Measurements from ENCODE around the gene MAD2L2. TPM values are rescaled to one million over a fixed set of nuclear protein-coding genes. Genes with fewer than 3 reads are reported as not detected.

The MAD2L2 gene
- polyA plus RNA-seq, 3 donors = 50.4 to 71.3 (median 57.8) TPM

- Histone ChIP-seq H3K27me3 (ENCODE audit: control insufficient read depth in 2 of 2, insufficient read depth in 2 of 2, low read length in 2 of 2) (peaks cover 0 to 4% of the 10 kb centered on the region in 2 donors), H3K4me2 (replicated peaks; ENCODE audit: extremely low read depth, low read length, poor library complexity, severe bottlenecking) (no peak overlapping the region), H3K9ac (ENCODE audit: insufficient read depth, low read length, poor library complexity, severe bottlenecking) (no peak overlapping the region), H4K20me1 (ENCODE audit: insufficient read depth, low read length) (no peaks in the 10 kb centered on the region), H3K4me3 (replicated peaks in 1 of 3; ENCODE audit: low read depth in 2 of 3, low read length in 3 of 3) (no peak overlapping the region), H3K27ac (ENCODE audit: low read depth in 1 of 2, low read length in 2 of 2) (no peak overlapping the region), H3K36me3 (replicated peaks in 1 of 2; ENCODE audit: control insufficient read depth in 1 of 2, insufficient read depth in 2 of 2, low read length in 2 of 2) (peaks cover 20 to 37% of the 10 kb centered on the region in 2 donors), H2AFZ (ENCODE audit: insufficient read depth, low read depth, low read length, poor library complexity, severe bottlenecking) (no peak overlapping the region), H3K4me1 (ENCODE audit: control insufficient read depth in 1 of 2, insufficient read depth in 2 of 2, low read length in 2 of 2) (peaks cover 11 to 25% of the 10 kb centered on the region in 2 donors), H3K79me2 (ENCODE audit: insufficient read depth, low read length) (peaks cover 6% of the 10 kb centered on the region), H3K9me3 (replicated peaks in 1 of 2; ENCODE audit: control insufficient read depth in 1 of 2, insufficient read depth in 1 of 2, low read length in 2 of 2) (no peaks in the 10 kb centered on the region)
- Mint-ChIP-seq H3K9me3 (no peaks in the 10 kb centered on the region), H3K36me3 (peaks cover 26 to 46% of the 10 kb centered on the region in 2 donors), H3K4me3 (no peak overlapping the region), H3K27me3 (ENCODE audit: low read depth in 3 of 3) (peaks cover 0 to 9% (median 2%) of the 10 kb centered on the region in 3 donors), H3K4me1 (peaks cover 21% of the 10 kb centered on the region), H3K27ac (peak overlapping the region in 1 of 7 donors; percentile 0)
- intact Hi-C loops (cut with micrococcal nuclease) = no loop called here
- no peak for TF ChIP-seq CTCF (IDR thresholded peaks at IDR 0.05)
- DNase-seq = no peak
- WGBS (ENCODE audit: insufficient coverage) = no CpG with 5 or more reads among the region's 2 CpGs
These were observed 2.5 kb downstream of the MAD2L2 start for GRCh38 chr1:11678442-11678841.

- Histone ChIP-seq H3K9me3 (replicated peaks in 1 of 2; ENCODE audit: control insufficient read depth in 1 of 2, insufficient read depth in 1 of 2, low read length in 2 of 2) (no peaks in the 10 kb centered on the region), H2AFZ (ENCODE audit: insufficient read depth, low read depth, low read length, poor library complexity, severe bottlenecking) (no peak overlapping the region), H3K4me2 (replicated peaks; ENCODE audit: extremely low read depth, low read length, poor library complexity, severe bottlenecking) (no peak overlapping the region), H3K36me3 (replicated peaks in 1 of 2; ENCODE audit: control insufficient read depth in 1 of 2, insufficient read depth in 2 of 2, low read length in 2 of 2) (peaks cover 31 to 56% of the 10 kb centered on the region in 2 donors), H3K4me3 (replicated peaks in 1 of 3; ENCODE audit: low read depth in 2 of 3, low read length in 3 of 3) (no peak overlapping the region), H3K4me1 (ENCODE audit: control insufficient read depth in 1 of 2, insufficient read depth in 2 of 2, low read length in 2 of 2) (peaks cover 11 to 24% of the 10 kb centered on the region in 2 donors), H3K9ac (ENCODE audit: insufficient read depth, low read length, poor library complexity, severe bottlenecking) (no peak overlapping the region), H3K79me2 (ENCODE audit: insufficient read depth, low read length) (peaks cover 6% of the 10 kb centered on the region), H3K27ac (ENCODE audit: low read depth in 1 of 2, low read length in 2 of 2) (no peak overlapping the region), H4K20me1 (ENCODE audit: insufficient read depth, low read length) (peaks cover 16% of the 10 kb centered on the region), H3K27me3 (ENCODE audit: control insufficient read depth in 2 of 2, insufficient read depth in 2 of 2, low read length in 2 of 2) (no peaks in the 10 kb centered on the region)
- intact Hi-C loops (cut with micrococcal nuclease) = no loop called here
- DNase-seq = no peak
- Mint-ChIP-seq H3K4me3 (no peak overlapping the region), H3K36me3 (peaks cover 36 to 63% of the 10 kb centered on the region in 2 donors), H3K9me3 (no peaks in the 10 kb centered on the region), H3K4me1 (peaks cover 16% of the 10 kb centered on the region), H3K27ac (peak overlapping the region in 1 of 7 donors; percentile 18), H3K27me3 (ENCODE audit: low read depth in 3 of 3) (peaks cover 0 to 2% (median under 1%) of the 10 kb centered on the region in 3 donors)
- WGBS (ENCODE audit: insufficient coverage) = 100% methylated on average over 4 of the region's 10 CpGs
- TF ChIP-seq CTCF (IDR thresholded peaks at IDR 0.05) = no peak
These were observed 4.4 kb downstream of the MAD2L2 start for GRCh38 chr1:11676386-11677103.
